B cell (primary cell): ENCODE measurements around the gene TCF7L2. TPM values are rescaled to one million over a fixed set of nuclear protein-coding genes. Genes with fewer than 3 reads are reported as not detected.

Source experiments
- ATAC-seq: fragments of 200-7000 bp; cut with Tn5 transposase; one replicate; pipeline ENCODE4 v1.10.0; 2021; ENCODE audit warnings: low read depth, mild to moderate bottlenecking, moderate number of reproducible peaks, moderate library complexity
- CTCF ChIA-PET: fragments of 350-600 bp; sonication (Branson Sonifier 250); formaldehyde crosslinking; loops from one replicate; lab custom pipeline; 2021; ENCODE audit warnings: antibody characterized with exemption, inconsistent platforms; lab: Charles Lee
- POLR2A ChIA-PET: fragments of 350-600 bp; sonication (Branson Sonifier 250); formaldehyde crosslinking; loops from one replicate; lab custom pipeline; 2021; ENCODE audit warnings: antibody characterized with exemption; lab: Charles Lee
- DNase-seq: peaks from one replicate; pipeline ENCODE4 v3.0.0; 2013
- H2AFZ ChIP-seq: 2 replicates; pipeline ENCODE4 v1.6.1; 2012; ENCODE audit warnings: mild to moderate bottlenecking, low read depth, low read length; ENCODE audit not compliant: insufficient read depth, poor library complexity, severe bottlenecking
- H3K27ac ChIP-seq, 2 donors: 1 replicate in 1 of 2; 2 replicates in 1 of 2; pipeline ENCODE4 v1.5.1; 2012 to 2013; ENCODE audit warnings: low read length in 2 of 2, mild to moderate bottlenecking in 2 of 2, moderate library complexity in 1 of 2
- H3K27me3 ChIP-seq, 4 experiments: fragments of 200-600 bp in 1 of 4; sonication (generic) in 1 of 4; replicated peaks in 1 of 4; 1 replicate in 2 of 4; 2 replicates in 2 of 4; pipeline versions ENCODE4 v1.6.1 to v1.7.0; 2013 to 2016; ENCODE audit warnings: low read length in 3 of 4, mild to moderate bottlenecking in 2 of 4, mixed read lengths in 1 of 4, moderate library complexity in 1 of 4; ENCODE audit not compliant: insufficient read depth in 4 of 4, control insufficient read depth in 3 of 4; ENCODE audit errors: control extremely low read depth in 1 of 4
- H3K36me3 ChIP-seq, 2 experiments: replicated peaks in 1 of 2; 1 replicate in 1 of 2; 2 replicates in 1 of 2; pipeline versions ENCODE4 v1.6.1 to v1.7.1; 2013; ENCODE audit warnings: low read length in 1 of 2; ENCODE audit not compliant: insufficient read depth in 2 of 2, control insufficient read depth in 1 of 2; ENCODE audit errors: control extremely low read depth in 1 of 2, extremely low read depth in 1 of 2
- H3K4me1 ChIP-seq, 2 donors: fragments of 200-600 bp in 1 of 2; sonication (generic) in 1 of 2; 1 replicate in 1 of 2; 2 replicates in 1 of 2; pipeline versions ENCODE4 v1.5.1 to v1.6.1; 2013 to 2017; ENCODE audit warnings: low read length in 2 of 2; ENCODE audit not compliant: control insufficient read depth in 2 of 2, insufficient read depth in 2 of 2
- H3K4me2 ChIP-seq: replicated peaks from 2 replicates; pipeline ENCODE3; 2012; ENCODE audit warnings: mild to moderate bottlenecking, low read depth, low read length; ENCODE audit not compliant: poor library complexity, severe bottlenecking
- H3K4me3 ChIP-seq, 5 experiments: fragments of 200-600 bp in 1 of 5; sonication (generic) in 1 of 5; 1 replicate in 3 of 5; 2 replicates in 2 of 5; pipeline versions ENCODE4 v1.5.1 to v1.7.0; 2011 to 2016; ENCODE audit warnings: low read length in 4 of 5, mild to moderate bottlenecking in 4 of 5, low read depth in 2 of 5, control low read depth in 1 of 5, moderate library complexity in 1 of 5; ENCODE audit not compliant: insufficient read depth in 1 of 5; ENCODE audit errors: control extremely low read depth in 1 of 5, extremely low read depth in 1 of 5
- H3K79me2 ChIP-seq: fragments of 200-600 bp; sonication (generic); one replicate; pipeline ENCODE4 v1.6.0; 2016; ENCODE audit warnings: low read length; ENCODE audit not compliant: control insufficient read depth, insufficient read depth
- H3K9ac ChIP-seq: fragments of 200-600 bp; sonication (generic); 2 replicates; pipeline ENCODE4 v1.6.1; 2017; ENCODE audit warnings: mild to moderate bottlenecking, low read length, moderate library complexity
- H3K9me3 ChIP-seq, 3 donors: one replicate each; pipeline versions ENCODE4 v1.6.1 to v1.7.1; 2013; ENCODE audit warnings: low read length in 2 of 3; ENCODE audit not compliant: control insufficient read depth in 2 of 3, insufficient read depth in 1 of 3; ENCODE audit errors: control extremely low read depth in 1 of 3
- H4K20me1 ChIP-seq: 2 replicates; pipeline ENCODE4 v1.6.0; 2012; ENCODE audit warnings: mild to moderate bottlenecking, low read length; ENCODE audit not compliant: insufficient read depth, control insufficient read depth, poor library complexity, severe bottlenecking
- H3K27ac Mint-ChIP-seq: one replicate; pipeline ENCODE4 v1.8.0; 2021; ENCODE audit warnings: mixed read lengths
- H3K27me3 Mint-ChIP-seq: one replicate; pipeline ENCODE4 v1.8.0; 2021; ENCODE audit warnings: mixed read lengths
- H3K4me1 Mint-ChIP-seq: one replicate; pipeline ENCODE4 v1.8.0; 2021; ENCODE audit warnings: mixed read lengths
- H3K4me3 Mint-ChIP-seq: one replicate; pipeline ENCODE4 v1.8.0; 2021; ENCODE audit warnings: mixed read lengths
- H3K9me3 Mint-ChIP-seq: one replicate; pipeline ENCODE4 v1.8.0; 2022; ENCODE audit warnings: mixed read lengths; ENCODE audit not compliant: insufficient read depth
- CTCF ChIP-seq: fragments of 200-600 bp; IDR thresholded peaks from one replicate; pipeline ENCODE4 v1.8.0; 2022; ENCODE audit warnings: antibody characterized with exemption, mild to moderate bottlenecking
- EZH2 ChIP-seq: IDR thresholded peaks from 2 replicates; pipeline ENCODE4 v1.6.1; 2012; ENCODE audit warnings: borderline replicate concordance, low read depth, mild to moderate bottlenecking, moderate library complexity, low read length; ENCODE audit not compliant: insufficient read depth, poor library complexity, severe bottlenecking
- WGBS: methylation state at CpG from one replicate; pipeline ENCODE4 v1.1.5; 2013; ENCODE audit warnings: missing lambda C conversion rate; ENCODE audit not compliant: insufficient coverage; 5-methylcytosine and 5-hydroxymethylcytosine counted together
- intact Hi-C: fragments of 100-400 bp; cut with micrococcal nuclease; formaldehyde crosslinking; loops from one replicate; pipeline ENCODE4 v1.10.0; 2022
- polyA plus RNA-seq: library from polyadenylated mRNA; depleted of rRNA; stranded (reverse); fragments of >200 nt; gene quantifications from 2 replicates; pipeline ENCODE4 v1.2.3, GENCODE V29; 2012
- total RNA-seq, 2 donors: library from RNA; stranded (reverse); fragments of 120-200 nt in 1 of 2; gene quantifications; 1 replicate in 1 of 2; 2 replicates in 1 of 2; pipeline versions ENCODE4 v1.2.3 to v1.2.4, GENCODE V29; 2013 to 2022

Gene TCF7L2
- total and polyA plus RNA-seq, 2 donors (not counting 1 experiment from before 2014, with no cell fraction given), result 0.48 to 1.1 TPM

DNA sequence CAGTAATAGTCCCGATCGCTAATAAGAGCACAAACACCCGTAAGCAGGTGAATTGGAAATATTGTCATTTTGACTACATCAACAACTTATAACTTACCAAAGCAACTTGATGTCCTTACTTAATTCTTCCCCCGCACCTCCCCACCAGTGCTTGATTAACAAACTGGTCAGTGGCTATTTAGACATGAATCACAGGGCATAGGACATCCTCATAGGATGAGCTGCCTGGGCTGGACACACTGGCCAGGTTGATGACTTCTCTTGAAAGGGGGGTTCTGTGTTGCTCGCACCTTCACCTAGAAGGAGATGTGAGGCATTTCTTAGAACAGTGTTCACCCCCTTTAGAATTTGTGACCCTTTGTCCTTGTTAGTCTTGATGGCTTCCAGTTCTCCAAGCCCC, 163.2 kb downstream of the TCF7L2 start:
- WGBS, result no CpG with 5 or more reads among the region's 5 CpGs
- TF ChIP-seq EZH2 (no peak), CTCF (no peak)
- Histone ChIP-seq H3K27ac (no peak overlapping the region), H4K20me1 (no peaks in the 10 kb centered on the region), H3K9ac (no peak overlapping the region), H3K36me3 (no peaks in the 10 kb centered on the region), H3K79me2 (no peaks in the 10 kb centered on the region), H3K4me2 (no peak overlapping the region), H3K27me3 (peaks cover 0 to 2% (median 0%) of the 10 kb centered on the region in 4 experiments), H3K4me3 (no peak overlapping the region), H3K9me3 (no peaks in the 10 kb centered on the region), H3K4me1 (no peaks in the 10 kb centered on the region), H2AFZ (no peak overlapping the region)
- no peak overlapping the region for H3K4me3 Mint-ChIP-seq
- DNase-seq (no peak), ATAC-seq (no peak)
- H3K27ac Mint-ChIP-seq, result no peak overlapping the region
- intact Hi-C loops, result no loop called here
- peaks cover 25% of the 10 kb centered on the region for H3K27me3 Mint-ChIP-seq
- H3K9me3 Mint-ChIP-seq, result no peaks in the 10 kb centered on the region
- no peaks in the 10 kb centered on the region for H3K4me1 Mint-ChIP-seq
- POLR2A ChIA-PET, result no interaction called here
- CTCF ChIA-PET, result no interaction called here

DNA sequence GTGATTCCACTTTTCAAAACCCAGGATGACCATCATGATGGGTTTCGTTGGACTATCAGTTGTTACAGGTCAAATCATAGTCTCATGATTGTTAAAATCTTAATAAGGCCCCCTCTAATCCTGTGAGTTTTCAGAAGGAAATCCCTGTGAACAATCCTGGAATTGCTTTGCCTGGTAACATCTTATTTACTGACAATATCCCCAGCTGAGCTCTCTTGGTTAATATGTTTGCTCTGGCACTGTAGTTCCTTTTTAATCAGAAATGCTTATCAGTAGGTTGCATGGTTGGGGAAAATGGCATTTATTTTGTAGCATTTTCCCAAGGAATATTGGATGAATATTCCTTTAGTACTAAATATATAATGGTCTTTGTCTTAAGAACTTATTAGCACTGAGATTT, 163.9 kb downstream of the TCF7L2 start:
- H4K20me1 ChIP-seq, result no peaks in the 10 kb centered on the region
- no peak for ATAC-seq
- CTCF ChIA-PET, result no interaction called here
- H3K9ac ChIP-seq, result no peak overlapping the region
- no peak for DNase-seq
- POLR2A ChIA-PET, result no interaction called here
- no peaks in the 10 kb centered on the region for H3K9me3 ChIP-seq
- TF ChIP-seq CTCF (no peak), EZH2 (no peak)
- H2AFZ ChIP-seq, result no peak overlapping the region
- WGBS, result no CpG with 5 or more reads among the region's 1 CpG
- no peak overlapping the region for H3K27ac ChIP-seq
- Mint-ChIP-seq H3K9me3 (no peaks in the 10 kb centered on the region), H3K4me1 (no peaks in the 10 kb centered on the region), H3K27ac (no peak overlapping the region), H3K4me3 (no peak overlapping the region), H3K27me3 (peaks cover 22% of the 10 kb centered on the region)
- H3K4me1 ChIP-seq, result no peaks in the 10 kb centered on the region
- no peak overlapping the region for H3K4me3 ChIP-seq
- peaks cover 0 to 2% (median 0%) of the 10 kb centered on the region in 4 experiments for H3K27me3 ChIP-seq
- H3K36me3 ChIP-seq, result no peaks in the 10 kb centered on the region
- H3K4me2 ChIP-seq, result no peak overlapping the region
- intact Hi-C loops, result no loop called here
- no peaks in the 10 kb centered on the region for H3K79me2 ChIP-seq
